Neural progenitor cell (in vitro differentiated cells): ENCODE measurements around the gene WDR12. TPM values are rescaled to one million over a fixed set of nuclear protein-coding genes. Genes with fewer than 3 reads are reported as not detected.
"Not testable (repeated sequence)": the region's sequence is repeated elsewhere in the genome, so short reads cannot be mapped to it uniquely, and the experiment has no call there.

Experiments used
- DNase-seq: peaks from one replicate; pipeline ENCODE4 v3.0.0-alpha.2; 2016; ENCODE audit warnings: low spot score
- H2AFZ ChIP-seq: fragments of 200-600 bp; sonication (generic); replicated peaks from 2 replicates; pipeline ENCODE4 v1.6.1; 2016; ENCODE audit warnings: antibody characterized with exemption
- H3F3A ChIP-seq: fragments of 200-600 bp; sonication (generic); 2 replicates; pipeline ENCODE4 v1.6.1; 2016; ENCODE audit warnings: antibody characterized with exemption, low read depth
- H3K27ac ChIP-seq: fragments of 200-600 bp; sonication (generic); 2 replicates; pipeline ENCODE4 v1.5.1; 2016; ENCODE audit warnings: mild to moderate bottlenecking
- H3K27me3 ChIP-seq: fragments of 200-600 bp; sonication (generic); 2 replicates; pipeline ENCODE4 v1.6.1; 2016; ENCODE audit warnings: mild to moderate bottlenecking, moderate library complexity
- H3K36me3 ChIP-seq: fragments of 200-600 bp; sonication (generic); 2 replicates; pipeline ENCODE4 v1.5.1; 2016
- H3K4me1 ChIP-seq: fragments of 200-600 bp; sonication (generic); 2 replicates; pipeline ENCODE4 v1.6.1; 2016; ENCODE audit warnings: mixed run types
- H3K4me2 ChIP-seq: fragments of 200-600 bp; sonication (generic); 2 replicates; pipeline ENCODE4 v1.6.1; 2016
- H3K4me3 ChIP-seq: fragments of 200-600 bp; sonication (generic); 2 replicates; pipeline ENCODE4 v1.5.1; 2016
- H3K79me2 ChIP-seq: fragments of 200-600 bp; sonication (generic); 2 replicates; pipeline ENCODE4 v1.6.1; 2016; ENCODE audit warnings: low read depth
- H3K9ac ChIP-seq: fragments of 200-600 bp; sonication (generic); 2 replicates; pipeline ENCODE4 v1.6.1; 2016
- H3K9me3 ChIP-seq: fragments of 200-600 bp; sonication (generic); 2 replicates; pipeline ENCODE4 v1.5.1; 2016; ENCODE audit warnings: low read depth
- H4K20me1 ChIP-seq: fragments of 200-600 bp; sonication (generic); 2 replicates; pipeline ENCODE4 v1.6.1; 2016; ENCODE audit warnings: low read depth
- H3K27ac Mint-ChIP-seq: 3 replicates; pipeline ENCODE4 v1.8.0; 2021; ENCODE audit warnings: mixed read lengths
- H3K27me3 Mint-ChIP-seq: 2 replicates; pipeline ENCODE4 v1.8.0; 2022; ENCODE audit warnings: low read depth, mild to moderate bottlenecking, inconsistent platforms, moderate library complexity, mixed read lengths; ENCODE audit not compliant: insufficient read depth
- H3K36me3 Mint-ChIP-seq: 3 replicates; pipeline ENCODE4 v1.8.0; 2021; ENCODE audit warnings: mixed read lengths
- H3K4me1 Mint-ChIP-seq: 3 replicates; pipeline ENCODE4 v1.8.0; 2021; ENCODE audit warnings: mixed read lengths
- H3K4me3 Mint-ChIP-seq: 3 replicates; pipeline ENCODE4 v1.8.0; 2021; ENCODE audit warnings: mild to moderate bottlenecking, moderate library complexity, mixed read lengths
- H3K9me3 Mint-ChIP-seq: 3 replicates; pipeline ENCODE4 v1.8.0; 2020; ENCODE audit warnings: mixed read lengths
- EZH2 ChIP-seq: fragments of 200-600 bp; sonication (generic); IDR thresholded peaks from 2 replicates; pipeline ENCODE4 v1.6.1; 2017; ENCODE audit warnings: antibody characterized with exemption, mild to moderate bottlenecking, moderate library complexity
- EZH2phosphoT487 ChIP-seq: fragments of 200-600 bp; sonication (generic); IDR thresholded peaks from 2 replicates; pipeline ENCODE4 v1.6.1; 2017; ENCODE audit warnings: antibody characterized with exemption
- total RNA-seq: library from RNA; depleted of rRNA; stranded (reverse); fragments of >200 nt; gene quantifications from 2 replicates; pipeline ENCODE4 v1.2.3, GENCODE V29; 2015; ENCODE audit warnings: low replicate concordance
- TF ChIP-seq, protein P1 (sequence below): fragments of 200-600 bp; sonication (generic); IDR thresholded peaks from 2 replicates; pipeline ENCODE4 v1.5.1; 2017; ENCODE audit warnings: antibody characterized with exemption, mild to moderate bottlenecking

WDR12 gene
- total RNA-seq, 1 donor from 2014 or later, result 58.6 TPM

DNA sequence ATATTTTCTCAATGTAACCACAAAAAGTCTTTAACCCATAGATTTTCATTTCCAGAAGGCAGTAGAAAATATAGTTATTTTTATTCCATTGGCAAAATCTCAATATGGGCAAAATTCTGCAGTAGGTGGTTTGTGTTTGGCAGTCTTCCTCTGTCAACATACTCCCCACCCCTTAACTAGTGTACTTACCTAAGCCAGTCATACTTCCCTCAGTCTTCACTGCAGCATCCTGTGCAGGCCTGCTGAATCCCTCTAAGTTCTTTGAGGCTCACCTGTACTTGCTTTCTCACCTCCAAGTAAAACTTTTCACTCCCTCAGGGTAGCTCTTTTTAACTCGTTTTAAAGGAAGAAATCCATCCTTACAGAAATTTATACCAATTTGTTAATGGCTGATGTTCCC is 7.4 kb upstream of the WDR12 start:
- no peaks in the 10 kb centered on the region for H3K27me3 ChIP-seq
- no peaks in the 10 kb centered on the region for H3K4me1 ChIP-seq
- no peaks in the 10 kb centered on the region for H3K36me3 ChIP-seq
- no peak for TF ChIP-seq EZH2phosphoT487
- TF ChIP-seq EZH2, result no peak
- TF ChIP-seq, protein P1, sequence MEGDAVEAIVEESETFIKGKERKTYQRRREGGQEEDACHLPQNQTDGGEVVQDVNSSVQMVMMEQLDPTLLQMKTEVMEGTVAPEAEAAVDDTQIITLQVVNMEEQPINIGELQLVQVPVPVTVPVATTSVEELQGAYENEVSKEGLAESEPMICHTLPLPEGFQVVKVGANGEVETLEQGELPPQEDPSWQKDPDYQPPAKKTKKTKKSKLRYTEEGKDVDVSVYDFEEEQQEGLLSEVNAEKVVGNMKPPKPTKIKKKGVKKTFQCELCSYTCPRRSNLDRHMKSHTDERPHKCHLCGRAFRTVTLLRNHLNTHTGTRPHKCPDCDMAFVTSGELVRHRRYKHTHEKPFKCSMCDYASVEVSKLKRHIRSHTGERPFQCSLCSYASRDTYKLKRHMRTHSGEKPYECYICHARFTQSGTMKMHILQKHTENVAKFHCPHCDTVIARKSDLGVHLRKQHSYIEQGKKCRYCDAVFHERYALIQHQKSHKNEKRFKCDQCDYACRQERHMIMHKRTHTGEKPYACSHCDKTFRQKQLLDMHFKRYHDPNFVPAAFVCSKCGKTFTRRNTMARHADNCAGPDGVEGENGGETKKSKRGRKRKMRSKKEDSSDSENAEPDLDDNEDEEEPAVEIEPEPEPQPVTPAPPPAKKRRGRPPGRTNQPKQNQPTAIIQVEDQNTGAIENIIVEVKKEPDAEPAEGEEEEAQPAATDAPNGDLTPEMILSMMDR, result no peak
- H3K27ac ChIP-seq, result no peak overlapping the region
- no peak overlapping the region for H3K27ac Mint-ChIP-seq
- H3K4me1 Mint-ChIP-seq, result no peaks in the 10 kb centered on the region
- peaks cover 11% of the 10 kb centered on the region for H3K36me3 Mint-ChIP-seq
- peaks cover 3% of the 10 kb centered on the region for H3K27me3 Mint-ChIP-seq
- no peak overlapping the region for H2AFZ ChIP-seq
- no peaks in the 10 kb centered on the region for H3K9me3 Mint-ChIP-seq
- no peak overlapping the region for H3K4me3 ChIP-seq
- H3K9me3 ChIP-seq, result no peaks in the 10 kb centered on the region
- H3K4me2 ChIP-seq, result no peak overlapping the region
- H3K4me3 Mint-ChIP-seq, result no peak overlapping the region
- peaks cover 5% of the 10 kb centered on the region for H3K79me2 ChIP-seq
- no peak overlapping the region for H3K9ac ChIP-seq
- H3F3A ChIP-seq, result no peaks in the 10 kb centered on the region
- no peaks in the 10 kb centered on the region for H4K20me1 ChIP-seq
- no peak for DNase-seq

DNA sequence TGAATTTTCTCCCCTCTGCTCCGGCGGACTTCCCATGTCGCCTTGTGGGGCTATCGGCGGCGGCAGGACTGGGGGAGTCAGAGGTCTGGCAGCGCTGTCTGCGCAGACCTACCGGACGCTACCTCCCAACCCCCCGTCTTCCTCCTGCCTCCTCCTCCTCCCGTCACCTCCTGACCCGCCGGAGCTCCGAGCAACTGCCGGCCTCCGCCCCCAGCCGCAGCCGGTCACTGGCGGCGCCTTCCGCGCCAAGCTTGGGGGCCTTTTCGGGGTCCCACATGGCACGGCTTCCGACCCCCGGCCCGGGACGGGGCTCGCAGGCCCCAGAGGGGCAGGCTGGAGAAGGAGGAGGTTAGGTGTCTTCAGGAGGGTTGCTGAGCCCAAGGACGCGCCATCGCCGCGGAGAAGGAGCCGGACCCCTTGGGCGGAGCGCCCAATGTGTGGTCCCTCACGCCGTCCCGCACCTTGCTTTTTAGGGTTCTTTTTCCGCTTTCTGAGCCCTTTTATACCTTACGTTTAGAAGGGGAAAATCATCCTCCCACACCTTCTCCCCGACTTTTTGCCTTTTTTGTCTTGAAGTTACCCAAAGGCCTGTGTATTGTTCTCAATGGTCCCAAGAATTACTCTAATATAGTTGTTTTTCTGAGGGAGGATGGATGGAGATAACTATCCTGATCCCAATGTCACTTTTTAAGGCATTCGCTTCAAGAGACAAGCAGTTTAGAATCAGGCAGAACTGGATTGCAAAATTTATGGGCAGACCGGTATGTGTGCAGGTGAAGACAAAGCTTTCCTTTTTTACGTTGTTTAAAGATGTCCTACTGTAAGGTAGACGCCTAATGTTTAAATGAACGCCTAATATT is 1.1 kb upstream of the WDR12 start:
- not testable (repeated sequence) for DNase-seq, H3K36me3 Mint-ChIP-seq, H3K36me3 ChIP-seq, H3K4me1 ChIP-seq, H3K9me3 ChIP-seq, H3K27me3 ChIP-seq, H3K9me3 Mint-ChIP-seq, H3K27me3 Mint-ChIP-seq, H4K20me1 ChIP-seq
- peak overlapping the region; percentile 90 for H3K4me3 ChIP-seq
- peak overlapping the region; percentile 98 for H3K4me3 Mint-ChIP-seq
- peak overlapping the region; percentile 95 for H2AFZ ChIP-seq
- peak overlapping the region; percentile 62 for H3K9ac ChIP-seq
- peaks cover 16% of the 10 kb centered on the region for H3F3A ChIP-seq
- H3K27ac Mint-ChIP-seq, result peak overlapping the region; percentile 98
- peaks cover 55% of the 10 kb centered on the region for H3K79me2 ChIP-seq
- peak overlapping the region; percentile 96 for H3K4me2 ChIP-seq
- peak overlapping the region; percentile 84 for H3K27ac ChIP-seq
- peaks cover 14% of the 10 kb centered on the region for H3K4me1 Mint-ChIP-seq

DNA sequence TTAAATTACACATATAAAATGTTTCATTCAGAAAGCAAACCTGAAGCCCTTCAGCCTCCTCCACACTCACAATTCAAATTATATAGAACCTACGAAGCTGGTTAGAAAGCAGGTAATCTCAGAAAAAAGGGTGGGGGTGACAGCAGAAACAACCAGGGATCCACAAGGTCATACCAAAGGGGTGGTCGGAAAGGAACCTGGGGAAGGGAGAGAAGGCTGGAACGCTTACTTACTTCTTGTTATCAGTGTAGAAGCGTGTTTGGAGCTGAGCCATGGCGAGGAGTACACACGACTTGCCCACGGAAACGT is 316 bp downstream of the WDR12 start:
- H3K9me3 ChIP-seq, result no peaks in the 10 kb centered on the region
- peaks cover 14% of the 10 kb centered on the region for H3K4me1 Mint-ChIP-seq
- peaks cover 68% of the 10 kb centered on the region for H3K79me2 ChIP-seq
- H4K20me1 ChIP-seq, result no peaks in the 10 kb centered on the region
- peaks cover 16% of the 10 kb centered on the region for H3F3A ChIP-seq
- DNase-seq, result no peak
- H3K4me1 ChIP-seq, result peaks cover 7% of the 10 kb centered on the region
- H3K36me3 Mint-ChIP-seq, result peaks cover 3% of the 10 kb centered on the region
- H3K9ac ChIP-seq, result peak overlapping the region; percentile 80
- H3K27ac Mint-ChIP-seq, result peak overlapping the region; percentile 98
- H2AFZ ChIP-seq, result peak overlapping the region; percentile 95
- peak overlapping the region; percentile 98 for H3K4me3 Mint-ChIP-seq
- no peaks in the 10 kb centered on the region for H3K9me3 Mint-ChIP-seq
- peak overlapping the region; percentile 90 for H3K4me3 ChIP-seq
- peak overlapping the region; percentile 93 for H3K4me2 ChIP-seq
- no peak for TF ChIP-seq EZH2
- no peaks in the 10 kb centered on the region for H3K27me3 ChIP-seq
- peaks cover 6% of the 10 kb centered on the region for H3K36me3 ChIP-seq
- H3K27me3 Mint-ChIP-seq, result no peaks in the 10 kb centered on the region
- H3K27ac ChIP-seq, result peak overlapping the region; percentile 84

DNA sequence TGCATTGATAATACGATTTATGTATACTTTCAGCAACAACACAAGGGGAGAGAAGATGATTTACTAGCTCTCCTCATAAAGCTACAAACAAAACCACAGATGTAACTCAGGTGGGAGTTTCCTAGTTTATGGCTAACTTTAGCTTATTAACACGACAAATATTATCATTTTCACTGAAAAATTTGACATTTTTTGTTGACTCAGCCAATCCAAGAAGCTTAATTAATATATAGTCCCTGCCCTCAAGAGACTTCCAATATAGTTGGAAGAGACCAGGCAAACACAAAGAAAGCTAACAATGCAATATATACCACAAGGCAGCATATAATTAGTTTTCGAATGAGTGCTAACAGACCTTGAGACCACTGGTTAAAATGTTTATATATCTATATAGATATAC is 775 bp downstream of the WDR12 start:
- Mint-ChIP-seq H3K27ac (no peak overlapping the region), H3K27me3 (no peaks in the 10 kb centered on the region), H3K4me1 (peaks cover 14% of the 10 kb centered on the region), H3K4me3 (peak overlapping the region; percentile 98), H3K9me3 (peaks cover under 1% of the 10 kb centered on the region), H3K36me3 (peaks cover 5% of the 10 kb centered on the region)
- H3K9ac ChIP-seq, result peak overlapping the region; percentile 80
- H3K36me3 ChIP-seq, result peaks cover 11% of the 10 kb centered on the region
- peak overlapping the region; percentile 90 for H3K4me3 ChIP-seq
- H3K9me3 ChIP-seq, result no peaks in the 10 kb centered on the region
- no peak overlapping the region for H2AFZ ChIP-seq
- no peak overlapping the region for H3K27ac ChIP-seq
- peaks cover 7% of the 10 kb centered on the region for H3K4me1 ChIP-seq
- peaks cover 16% of the 10 kb centered on the region for H3F3A ChIP-seq
- H4K20me1 ChIP-seq, result no peaks in the 10 kb centered on the region
- peak overlapping the region; percentile 93 for H3K4me2 ChIP-seq
- H3K79me2 ChIP-seq, result peaks cover 72% of the 10 kb centered on the region
- no peak for TF ChIP-seq EZH2phosphoT487
- TF ChIP-seq EZH2, result no peak
- TF ChIP-seq, protein P1, result no peak
- no peaks in the 10 kb centered on the region for H3K27me3 ChIP-seq
- DNase-seq, result no peak

DNA sequence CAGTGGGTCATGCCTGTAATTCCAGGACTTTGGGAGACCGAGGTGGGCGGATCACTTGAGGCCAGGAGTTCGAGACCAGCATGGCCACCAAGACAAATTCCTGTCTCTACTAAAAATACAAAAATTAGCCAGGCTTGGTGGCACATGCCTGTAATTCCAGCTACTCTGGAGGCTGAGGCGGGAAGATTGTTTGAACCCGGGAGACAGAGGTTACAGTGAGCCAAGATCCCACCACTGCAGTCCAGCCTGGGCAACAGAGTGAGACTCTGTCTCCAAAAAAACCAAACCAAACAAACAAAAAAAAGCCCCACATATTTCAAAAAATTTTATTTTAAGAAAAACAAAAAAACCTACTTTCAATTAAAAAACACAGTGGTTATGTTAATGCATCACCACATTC is 1.2 kb downstream of the WDR12 start:
- not testable (repeated sequence) for H3K27me3 ChIP-seq, H3K27ac Mint-ChIP-seq, DNase-seq, H3K9me3 Mint-ChIP-seq, H4K20me1 ChIP-seq, H3K27ac ChIP-seq, H3K9ac ChIP-seq, H3K9me3 ChIP-seq, H2AFZ ChIP-seq, H3K27me3 Mint-ChIP-seq, H3K4me1 ChIP-seq, H3K36me3 Mint-ChIP-seq
- peak overlapping the region; percentile 90 for H3K4me3 ChIP-seq
- peak overlapping the region; percentile 93 for H3K4me2 ChIP-seq
- H3K36me3 ChIP-seq, result peaks cover 12% of the 10 kb centered on the region
- H3K4me3 Mint-ChIP-seq, result peak overlapping the region; percentile 98
- H3K4me1 Mint-ChIP-seq, result peaks cover 14% of the 10 kb centered on the region
- H3K79me2 ChIP-seq, result peaks cover 77% of the 10 kb centered on the region
- H3F3A ChIP-seq, result peaks cover 16% of the 10 kb centered on the region
